CD14-positive monocyte (primary cell): ENCODE measurements around the gene CD24. TPM values are rescaled to one million over a fixed set of nuclear protein-coding genes. Genes with fewer than 3 reads are reported as not detected.

ENCODE experiments used
- DNase-seq, 3 donors: peaks; one replicate each; pipeline ENCODE4 v3.0.0-alpha.2; 2011 to 2022
- H2AFZ ChIP-seq: 2 replicates; pipeline ENCODE4 v1.6.0; 2012; ENCODE audit warnings: mild to moderate bottlenecking, low read depth, low read length, inconsistent platforms; ENCODE audit not compliant: insufficient read depth, poor library complexity, severe bottlenecking
- H3K27ac ChIP-seq, 2 donors: 1 replicate in 1 of 2; 2 replicates in 1 of 2; pipeline ENCODE4 v1.5.1; 2012 to 2013; ENCODE audit warnings: low read length in 2 of 2, control low read depth in 1 of 2, inconsistent platforms in 1 of 2, low read depth in 1 of 2, mild to moderate bottlenecking in 1 of 2
- H3K27me3 ChIP-seq, 2 donors: one replicate each; pipeline versions ENCODE4 v1.6.0 to v1.6.1; 2011 to 2013; ENCODE audit warnings: low read length in 2 of 2; ENCODE audit not compliant: control insufficient read depth in 2 of 2, insufficient read depth in 2 of 2
- H3K36me3 ChIP-seq, 2 donors: replicated peaks in 1 of 2; 1 replicate in 1 of 2; 2 replicates in 1 of 2; pipeline versions ENCODE4 v1.5.1 to v1.6.1; 2012 to 2013; ENCODE audit warnings: low read length in 2 of 2, control low read depth in 1 of 2, inconsistent platforms in 1 of 2, mild to moderate bottlenecking in 1 of 2; ENCODE audit not compliant: insufficient read depth in 2 of 2, control insufficient read depth in 1 of 2
- H3K4me1 ChIP-seq, 2 donors: 1 replicate in 1 of 2; 2 replicates in 1 of 2; pipeline versions ENCODE4 v1.5.1 to v1.6.1; 2012 to 2013; ENCODE audit warnings: low read length in 2 of 2, control low read depth in 1 of 2, inconsistent platforms in 1 of 2, mild to moderate bottlenecking in 1 of 2, moderate library complexity in 1 of 2; ENCODE audit not compliant: insufficient read depth in 2 of 2, control insufficient read depth in 1 of 2
- H3K4me2 ChIP-seq: replicated peaks from 2 replicates; pipeline ENCODE3; 2012; ENCODE audit warnings: low read length, moderate library complexity, mild to moderate bottlenecking; ENCODE audit not compliant: poor library complexity, severe bottlenecking; ENCODE audit errors: extremely low read depth
- H3K4me3 ChIP-seq, 3 experiments: fragments of 200-600 bp in 1 of 3; sonication (generic) in 1 of 3; replicated peaks in 1 of 3; 1 replicate in 2 of 3; 2 replicates in 1 of 3; pipeline ENCODE4 v1.5.1; 2011 to 2013; ENCODE audit warnings: low read length in 3 of 3, mild to moderate bottlenecking in 3 of 3, control low read depth in 2 of 3, low read depth in 2 of 3, inconsistent platforms in 1 of 3, moderate library complexity in 1 of 3
- H3K79me2 ChIP-seq: 2 replicates; pipeline ENCODE4 v1.6.0; 2012; ENCODE audit warnings: mild to moderate bottlenecking, control low read depth, inconsistent platforms, low read length, moderate library complexity; ENCODE audit not compliant: insufficient read depth
- H3K9ac ChIP-seq: 2 replicates; pipeline ENCODE4 v1.6.0; 2017; ENCODE audit warnings: low read length, mild to moderate bottlenecking; ENCODE audit not compliant: insufficient read depth, poor library complexity, severe bottlenecking
- H3K9me3 ChIP-seq, 2 donors: replicated peaks in 1 of 2; 1 replicate in 1 of 2; 2 replicates in 1 of 2; pipeline versions ENCODE4 v1.5.1 to v1.6.1; 2012 to 2013; ENCODE audit warnings: low read length in 2 of 2, control low read depth in 1 of 2; ENCODE audit not compliant: control insufficient read depth in 1 of 2, insufficient read depth in 1 of 2
- H4K20me1 ChIP-seq: 2 replicates; pipeline ENCODE4 v1.6.0; 2012; ENCODE audit warnings: mild to moderate bottlenecking, low read length, control low read depth, moderate library complexity; ENCODE audit not compliant: insufficient read depth
- H3K27ac Mint-ChIP-seq, 7 donors: one replicate each; pipeline ENCODE4 v1.8.0; 2020; ENCODE audit warnings: mild to moderate bottlenecking in 7 of 7, mixed read lengths in 7 of 7, moderate library complexity in 6 of 7, inconsistent platforms in 2 of 7
- H3K27me3 Mint-ChIP-seq, 3 donors: one replicate each; pipeline ENCODE4 v1.8.0; 2021 to 2022; ENCODE audit warnings: low read depth in 3 of 3, mild to moderate bottlenecking in 3 of 3, mixed read lengths in 3 of 3, moderate library complexity in 3 of 3, inconsistent platforms in 1 of 3
- H3K36me3 Mint-ChIP-seq, 2 donors: one replicate each; pipeline ENCODE4 v1.8.0; 2020; ENCODE audit warnings: mixed read lengths in 2 of 2, inconsistent platforms in 1 of 2, mild to moderate bottlenecking in 1 of 2
- H3K4me1 Mint-ChIP-seq: one replicate; pipeline ENCODE4 v1.8.0; 2020; ENCODE audit warnings: mild to moderate bottlenecking, mixed read lengths
- H3K4me3 Mint-ChIP-seq, 2 donors: one replicate each; pipeline ENCODE4 v1.8.0; 2020; ENCODE audit warnings: mild to moderate bottlenecking in 2 of 2, mixed read lengths in 2 of 2, moderate library complexity in 1 of 2
- H3K9me3 Mint-ChIP-seq, 7 donors: one replicate each; pipeline ENCODE4 v1.8.0; 2020 to 2022; ENCODE audit warnings: mixed read lengths in 7 of 7, mild to moderate bottlenecking in 6 of 7, moderate library complexity in 6 of 7, inconsistent platforms in 2 of 7
- CTCF ChIP-seq: fragments of 200-600 bp; IDR thresholded peaks from one replicate; pipeline ENCODE4 v1.8.0; 2022; ENCODE audit warnings: antibody characterized with exemption, mild to moderate bottlenecking
- WGBS: methylation state at CpG from one replicate; pipeline ENCODE4 v1.1.5; 2013; ENCODE audit warnings: missing lambda C conversion rate; ENCODE audit not compliant: insufficient coverage; 5-methylcytosine and 5-hydroxymethylcytosine counted together
- intact Hi-C, 2 donors: fragments of 100-400 bp; cut with micrococcal nuclease; formaldehyde crosslinking; loops; one replicate each; pipeline versions ENCODE4 v1.15.0 to v1.15.1; 2023
- polyA plus RNA-seq, 3 donors: library from polyadenylated mRNA; depleted of rRNA in 1 of 3; unstranded in 2 of 3; stranded (reverse) in 1 of 3; fragments of 300-500 nt in 2 of 3; fragments of >200 nt in 1 of 3; fragmentation: Illumina TruSeq in 2 of 3; gene quantifications; 1 replicate in 2 of 3; 2 replicates in 1 of 3; pipeline ENCODE4 v1.2.3, GENCODE V29; 2012 to 2021

CD24 gene
- polyA plus RNA-seq, 3 donors: 0.05 to 0.46 (median 0.29) TPM

- Histone ChIP-seq H3K4me1 (no peaks in the 10 kb centered on the region), H3K27ac (no peak overlapping the region), H3K4me3 (no peak overlapping the region), H3K9me3 (no peaks in the 10 kb centered on the region), H3K9ac (no peak overlapping the region), H3K79me2 (no peaks in the 10 kb centered on the region), H3K4me2 (no peak overlapping the region), H3K27me3 (peaks cover 0 to 4% of the 10 kb centered on the region in 2 donors), H2AFZ (no peak overlapping the region), H3K36me3 (no peaks in the 10 kb centered on the region), H4K20me1 (no peaks in the 10 kb centered on the region)
- no peak overlapping the region for H3K4me3 Mint-ChIP-seq
- peaks cover 0 to 5% (median 0%) of the 10 kb centered on the region in 7 donors for H3K9me3 Mint-ChIP-seq
- no peaks in the 10 kb centered on the region for H3K36me3 Mint-ChIP-seq
- no CpG with 5 or more reads among the region's 2 CpGs for WGBS
- no peak overlapping the region for H3K27ac Mint-ChIP-seq
- intact Hi-C loops: no loop called here
- TF ChIP-seq CTCF: no peak
- H3K27me3 Mint-ChIP-seq: peaks cover 6 to 9% (median 6%) of the 10 kb centered on the region in 3 donors
- DNase-seq: no peak
- H3K4me1 Mint-ChIP-seq: peaks cover 7% of the 10 kb centered on the region
Observed at GRCh38 chr6:106961801-106962200, 12.7 kb downstream of the CD24 start.

GRCh38 chr6:106961136-106961535 is 13.4 kb downstream of the CD24 start:
- Mint-ChIP-seq H3K9me3 (peaks cover 0 to 5% (median 0%) of the 10 kb centered on the region in 7 donors), H3K27me3 (peaks cover 6% of the 10 kb centered on the region in 3 donors), H3K4me3 (no peak overlapping the region), H3K36me3 (no peaks in the 10 kb centered on the region), H3K4me1 (peaks cover 7% of the 10 kb centered on the region), H3K27ac (no peak overlapping the region)
- Histone ChIP-seq H3K79me2 (no peaks in the 10 kb centered on the region), H3K36me3 (no peaks in the 10 kb centered on the region), H3K4me3 (no peak overlapping the region), H3K4me1 (no peaks in the 10 kb centered on the region), H3K9me3 (no peaks in the 10 kb centered on the region), H3K4me2 (no peak overlapping the region), H4K20me1 (no peaks in the 10 kb centered on the region), H3K9ac (no peak overlapping the region), H2AFZ (no peak overlapping the region), H3K27me3 (peaks cover 0 to 4% of the 10 kb centered on the region in 2 donors), H3K27ac (no peak overlapping the region)
- TF ChIP-seq CTCF: no peak
- no peak for DNase-seq
- intact Hi-C loops: no loop called here
- WGBS: no CpG with 5 or more reads among the region's 3 CpGs
